Kasumi-1 (cell line): ENCODE data around the gene CCDC89.

Experiments
- DNase-seq, 2 experiments: peaks; one replicate each; lab custom pipeline; 2025; lab: John Stamatoyannopoulos, UW

The CCDC89 gene

DNA sequence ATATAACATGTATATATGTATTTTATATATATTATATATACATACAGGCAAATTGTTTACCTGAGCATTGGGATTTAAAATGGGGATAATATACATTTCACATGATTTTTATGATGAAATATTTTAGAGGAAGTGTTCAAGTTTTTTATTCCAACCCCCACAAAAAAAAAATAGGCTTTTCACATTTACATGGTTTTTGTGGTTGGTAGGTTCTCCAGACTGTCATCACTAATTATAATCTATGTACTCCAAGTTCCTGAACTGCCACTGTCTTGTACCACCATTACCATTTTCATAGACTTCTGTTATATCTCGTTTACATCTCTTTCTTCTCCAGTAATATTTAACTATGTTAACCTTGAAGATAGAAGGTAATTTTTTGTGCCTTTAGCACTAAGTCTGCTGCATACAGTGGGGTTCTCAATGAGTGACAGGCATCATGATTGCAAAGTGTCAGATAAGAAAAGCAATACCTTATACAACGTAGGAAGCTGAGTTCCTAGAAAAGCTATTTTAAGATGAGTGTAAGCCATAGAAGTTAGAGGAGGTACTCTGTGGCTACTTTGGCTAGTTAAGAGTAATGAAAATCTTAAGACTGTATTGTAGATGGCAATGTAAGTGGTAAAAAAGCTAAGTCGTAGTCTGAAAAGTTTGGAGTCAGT is 33.1 kb downstream of the CCDC89 start:
- DNase-seq: peak; percentile 31 to 44

DNA sequence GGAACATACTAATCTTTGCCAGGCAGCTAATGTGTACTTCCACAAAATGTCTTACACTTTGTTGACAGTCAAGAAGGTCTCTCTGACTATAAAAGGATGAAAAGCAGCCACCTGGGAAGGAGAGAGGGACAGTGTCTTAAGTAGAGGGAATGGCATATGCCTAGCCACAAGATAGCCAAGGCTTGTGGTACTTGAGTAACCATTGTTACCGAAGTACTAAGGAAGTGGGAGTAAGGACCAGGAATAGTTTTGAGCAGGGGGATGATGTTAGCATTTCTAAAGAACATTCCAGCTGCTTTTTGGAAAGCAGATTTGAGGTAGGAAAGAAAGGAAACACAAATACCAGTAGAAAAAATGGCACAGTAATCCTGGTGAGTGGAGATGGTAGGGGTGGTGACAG is 34.9 kb downstream of the CCDC89 start:
- no peak for DNase-seq

DNA sequence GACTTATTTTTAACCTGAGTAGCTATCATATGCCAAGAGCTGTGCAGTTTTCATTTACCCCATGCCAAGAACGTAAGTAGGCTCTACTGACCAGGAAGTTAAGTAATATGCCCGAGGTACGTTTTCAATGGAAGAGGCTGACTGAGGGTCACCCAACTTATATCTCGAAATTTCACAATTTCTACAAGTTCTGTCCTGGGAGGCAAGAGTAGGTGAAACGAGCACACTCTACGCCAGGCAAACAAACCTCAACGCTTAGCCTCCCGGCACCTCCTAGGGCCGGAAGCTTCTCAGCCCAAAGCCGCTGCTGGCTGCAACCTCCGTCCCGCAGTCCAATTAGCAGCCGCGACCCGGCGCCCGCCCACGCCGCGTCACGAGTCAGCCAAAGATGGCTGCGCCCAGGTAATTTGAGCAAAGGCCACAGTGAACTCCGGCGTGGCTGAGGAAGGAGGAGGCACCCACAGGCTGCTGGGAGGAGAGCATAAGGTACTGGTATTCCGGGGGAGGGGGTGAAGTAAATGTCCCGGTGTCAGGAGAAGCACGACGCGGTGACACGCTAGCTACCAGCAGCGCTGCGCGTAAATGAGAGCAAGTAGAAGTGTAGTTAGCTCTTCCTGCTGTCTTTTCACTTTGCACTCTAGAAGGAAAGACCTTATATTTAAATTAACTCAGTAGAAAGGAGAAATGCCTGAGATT is 38.2 kb downstream of the CCDC89 start, which contains the start of gene TMEM126A:
TSS of gene TMEM126A (plus strand) at position 364 of the 696 bp plus-strand sequence. CDS start 2,289 bp downstream, outside the sequence.
- peak; percentile 82 to 85 for DNase-seq

DNA sequence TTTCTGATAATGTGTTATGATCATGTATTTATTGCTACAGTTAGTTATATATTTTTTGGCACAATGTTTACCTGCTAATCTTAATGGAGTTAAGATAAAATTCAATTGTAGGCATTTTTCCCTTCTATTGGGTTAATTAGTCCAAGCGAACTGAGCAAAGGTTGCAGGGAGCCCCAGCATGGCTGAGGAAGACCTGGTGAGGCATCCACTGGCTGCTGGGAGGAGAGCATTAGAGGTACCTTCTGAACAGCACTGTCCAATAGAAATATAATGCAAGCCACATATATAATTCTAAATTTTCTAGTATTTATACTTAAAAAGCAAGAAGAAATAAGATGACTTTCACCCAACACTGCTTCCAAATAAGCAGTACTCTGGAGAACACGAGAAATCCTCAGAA is 38.9 kb downstream of the CCDC89 start:
- peak; percentile 32 to 55 for DNase-seq

DNA sequence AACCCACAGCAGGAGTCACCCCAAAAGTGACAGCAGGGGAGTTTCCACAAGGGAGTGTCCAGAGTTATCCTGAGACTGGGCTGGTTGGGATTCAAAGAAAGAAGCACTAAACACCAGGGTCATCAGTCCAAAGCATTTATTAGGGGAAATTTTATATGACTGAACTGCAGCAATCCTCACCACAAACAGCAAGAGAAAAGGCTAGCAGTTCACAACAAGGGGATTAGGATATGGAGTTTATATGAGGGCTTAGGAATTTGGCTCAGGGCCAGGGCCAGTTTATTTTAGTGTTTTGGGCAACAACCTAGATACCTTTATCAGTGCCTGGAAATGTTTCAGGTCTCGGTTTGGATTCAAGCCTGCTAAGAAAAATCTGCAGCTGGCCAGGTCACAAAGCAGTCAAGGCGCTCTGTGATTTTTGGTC is 42.8 kb downstream of the CCDC89 start:
- no peak for DNase-seq

DNA sequence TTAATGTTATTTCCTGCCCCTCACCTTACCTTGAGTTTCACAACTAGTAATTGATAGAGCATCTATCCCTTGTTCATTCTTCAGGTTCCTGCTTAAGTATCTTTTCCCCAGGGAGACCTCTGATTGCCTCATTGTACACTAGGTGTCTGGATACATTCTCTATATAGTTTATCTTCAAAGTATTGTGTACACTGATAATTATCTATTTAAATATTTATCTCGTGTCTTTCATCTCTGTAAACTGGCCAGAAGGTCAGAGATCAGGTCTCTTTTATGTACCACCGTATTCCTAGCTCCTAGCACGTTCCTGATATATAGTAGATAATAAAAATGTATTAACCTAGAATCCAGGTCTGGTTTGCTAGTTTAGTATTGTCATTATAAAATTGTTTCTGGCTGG is 51.2 kb downstream of the CCDC89 start:
- no peak for DNase-seq
